Activated CD4-positive, alpha-beta T cell treated with anti-CD3 and anti-CD28 coated beads, Interleukin-2, Interleukin-6, amounts not matched to agents 100 ng/mL and 50 ng/mL, durations not matched to agents 16 hours and 8 hours (primary cell): ENCODE data around the gene KIF26B.

Experiments used
- DNase-seq: peaks from one replicate; pipeline ENCODE4 v3.0.0-alpha.2; 2020

The KIF26B gene

GRCh38 chr1:245578771-245579170, 424.0 kb downstream of the KIF26B start:
- no peak for DNase-seq

- DNase-seq: no peak
These were observed 425.1 kb downstream of the KIF26B start for GRCh38 chr1:245579881-245580280.

- DNase-seq: no peak
These were observed 425.9 kb downstream of the KIF26B start for GRCh38 chr1:245580651-245581050.

GRCh38 chr1:245582026-245582425, 427.2 kb downstream of the KIF26B start:
- no peak for DNase-seq

- no peak for DNase-seq
These were observed 428.3 kb downstream of the KIF26B start for GRCh38 chr1:245583081-245583480.

- no peak for DNase-seq
These were observed 429.0 kb downstream of the KIF26B start for GRCh38 chr1:245583575-245584330.

GRCh38 chr1:245585252-245585959, 430.6 kb downstream of the KIF26B start:
- DNase-seq: no peak

- DNase-seq: no peak
These were observed 432.8 kb downstream of the KIF26B start for GRCh38 chr1:245587435-245588115.

GRCh38 chr1:245588116-245588639, 433.4 kb downstream of the KIF26B start:
- no peak for DNase-seq

GRCh38 chr1:245589316-245589715, 434.5 kb downstream of the KIF26B start:
- no peak for DNase-seq

GRCh38 chr1:245589906-245590305, 435.1 kb downstream of the KIF26B start:
- no peak for DNase-seq

- no peak for DNase-seq
These were observed 435.9 kb downstream of the KIF26B start for GRCh38 chr1:245590726-245591125.

- DNase-seq: no peak
These were observed 436.8 kb downstream of the KIF26B start for GRCh38 chr1:245591346-245592188.

GRCh38 chr1:245592189-245592460, 437.3 kb downstream of the KIF26B start:
- DNase-seq: no peak

- no peak for DNase-seq
These were observed 443.9 kb downstream of the KIF26B start for GRCh38 chr1:245598524-245599305.

GRCh38 chr1:245599371-245600174, 444.8 kb downstream of the KIF26B start:
- DNase-seq: no peak

GRCh38 chr1:245600658-245601057, 445.9 kb downstream of the KIF26B start:
- no peak for DNase-seq

GRCh38 chr1:245603311-245603865, 448.6 kb downstream of the KIF26B start:
- DNase-seq: no peak

- no peak for DNase-seq
These were observed 450.2 kb downstream of the KIF26B start for GRCh38 chr1:245604979-245605378.

- DNase-seq: no peak
These were observed 450.8 kb downstream of the KIF26B start for GRCh38 chr1:245605480-245606156.
